Stomach (tissue), 19 donors: Measurements from ENCODE around the gene SMG9. TPM values are rescaled to one million over a fixed set of nuclear protein-coding genes. Genes with fewer than 3 reads are reported as not detected.
A peak's percentile ranks its signal among the peaks of the same experiment; 100 is the strongest.

Experiments
- DNase-seq, 2 donors: peaks; one replicate each; pipeline versions ENCODE4 v3.0.0 to v3.0.0-alpha.2; 2013 to 2019
- H3K27ac ChIP-seq, 5 donors: fragments of 200-600 bp in 4 of 5; sonication (generic) in 4 of 5; one replicate each; pipeline ENCODE4 v1.5.1; 2013 to 2019; ENCODE audit warnings: mild to moderate bottlenecking in 1 of 5, moderate library complexity in 1 of 5
- H3K27me3 ChIP-seq, 3 donors: fragments of 200-600 bp; sonication (generic); one replicate each; pipeline ENCODE4 v1.5.1; 2017 to 2019; ENCODE audit warnings: mixed run types in 1 of 3
- H3K36me3 ChIP-seq, 4 donors: fragments of 200-600 bp; sonication (generic); 1 replicate in 3 of 4; 2 replicates in 1 of 4; pipeline ENCODE4 v1.5.1; 2016 to 2019
- H3K4me1 ChIP-seq, 4 donors: fragments of 200-600 bp; sonication (generic); one replicate each; pipeline ENCODE4 v1.5.1; 2016 to 2019
- H3K4me3 ChIP-seq, 4 donors: fragments of 200-600 bp; sonication (generic) in 3 of 4; one replicate each; pipeline ENCODE4 v1.5.1; 2016 to 2019; ENCODE audit warnings: mild to moderate bottlenecking in 1 of 4
- H3K9me3 ChIP-seq, 4 donors: fragments of 200-600 bp; sonication (generic); one replicate each; pipeline ENCODE4 v1.5.1; 2016 to 2019
- CTCF ChIP-seq, 7 experiments: fragments of 450-650 bp in 4 of 7; fragments of 200-600 bp in 3 of 7; sonication (generic) in 3 of 7; IDR thresholded peaks; one replicate each; pipeline ENCODE4 v1.5.1; 2016 to 2019; ENCODE audit warnings: antibody characterized with exemption in 7 of 7, control low read depth in 2 of 7, mild to moderate bottlenecking in 1 of 7
- EP300 ChIP-seq: sonication (generic); formaldehyde crosslinking; IDR thresholded peaks from one replicate; pipeline ENCODE4 v1.6.1; 2017; ENCODE audit warnings: antibody characterized with exemption
- POLR2A ChIP-seq, 4 donors: fragments of 450-650 bp; IDR thresholded peaks; one replicate each; pipeline ENCODE4 v1.6.1; 2016; ENCODE audit warnings: antibody characterized with exemption in 4 of 4, control low read depth in 2 of 4, mild to moderate bottlenecking in 1 of 4, moderate library complexity in 1 of 4
- POLR2AphosphoS5 ChIP-seq, 3 donors: sonication (generic); formaldehyde crosslinking; IDR thresholded peaks; one replicate each; pipeline ENCODE4 v1.6.1; 2016; ENCODE audit warnings: antibody characterized with exemption in 3 of 3
- WGBS, 5 donors: extraction: QIAGEN DNeasy Blood & Tissue Kit in 3 of 5; methylation state at CpG; one replicate each; pipeline versions ENCODE4 v1.1.5 to v1.1.7; 2013 to 2018; 5-methylcytosine and 5-hydroxymethylcytosine counted together
- intact Hi-C: fragments of 100-400 bp; cut with DNase I; formaldehyde crosslinking; loops from one replicate; pipeline ENCODE4 v1.15.1; 2023; ENCODE audit warnings: low total_unique reads
- long read RNA-seq, 10 donors: transcript quantifications; one replicate each; lab custom pipeline, GENCODE V29; 2026
- polyA plus RNA-seq, 3 donors: library from polyadenylated mRNA; stranded (reverse); fragments of 200-250 nt; gene quantifications; one replicate each; pipeline ENCODE4 v1.2.3, GENCODE V29; 2013
- total RNA-seq, 5 donors: library from RNA; depleted of rRNA; stranded (reverse); fragments of >200 nt; gene quantifications; one replicate each; pipeline versions ENCODE4 v1.1.0 to v1.2.3, GENCODE V29; 2014 to 2016
- donor health status: healthy with polysubstance abuse.
- donor health status: Bipolar disorder and iron deficiency.
- donor health status: healthy.

The SMG9 gene
- 10 to 100 TPM in 3 of 5 donors, 1 to 10 TPM in 2; 3.5 to 59.4 (median 11.3) TPM for total RNA-seq
- polyA plus RNA-seq, result 10 to 100 TPM; 11.8 to 27.9 (median 22.1) TPM
- long read RNA-seq, donor 1, result 0 reads
- long read RNA-seq, donor 2, full-length matches to known transcripts, result 8 of 8 reads
- long read RNA-seq, donor 2, partial matches to known transcripts, result 0 of 8 reads
- long read RNA-seq, donor 2, other reads (novel, unspliced or antisense), result 0 of 8 reads
- long read RNA-seq, donor 3, full-length matches to known transcripts, result 6 of 6 reads
- long read RNA-seq, donor 3, partial matches to known transcripts, result 0 of 6 reads
- long read RNA-seq, donor 3, other reads (novel, unspliced or antisense), result 0 of 6 reads
- long read RNA-seq, donor 4, full-length matches to known transcripts, result 1 of 1 reads
- long read RNA-seq, donor 4, partial matches to known transcripts, result 0 of 1 reads
- long read RNA-seq, donor 4, other reads (novel, unspliced or antisense), result 0 of 1 reads
- long read RNA-seq, donor 5, full-length matches to known transcripts, result 6 of 6 reads
- long read RNA-seq, donor 5, partial matches to known transcripts, result 0 of 6 reads
- long read RNA-seq, donor 5, other reads (novel, unspliced or antisense), result 0 of 6 reads
- long read RNA-seq, donor 6, full-length matches to known transcripts, result 9 of 16 reads
- long read RNA-seq, donor 6, partial matches to known transcripts, result 7 of 16 reads
- long read RNA-seq, donor 6, other reads (novel, unspliced or antisense), result 0 of 16 reads
- long read RNA-seq, donor 7, partial matches to known transcripts, result 0 of 3 reads
- long read RNA-seq, donor 7, other reads (novel, unspliced or antisense), result 0 of 3 reads
- long read RNA-seq, donor 8, full-length matches to known transcripts, result 5 of 11 reads
- long read RNA-seq, donor 8, partial matches to known transcripts, result 6 of 11 reads
- long read RNA-seq, donor 8, other reads (novel, unspliced or antisense), result 0 of 11 reads
- long read RNA-seq, donor 9, full-length matches to known transcripts, result 2 of 2 reads
- long read RNA-seq, donor 9, partial matches to known transcripts, result 0 of 2 reads
- long read RNA-seq, donor 9, other reads (novel, unspliced or antisense), result 0 of 2 reads
- long read RNA-seq, donor 10, full-length matches to known transcripts, result 2 of 2 reads
- long read RNA-seq, donor 10, partial matches to known transcripts, result 0 of 2 reads
- long read RNA-seq, donor 10, other reads (novel, unspliced or antisense), result 0 of 2 reads

GRCh38 chr19:43754503-43755255, at the start of gene SMG9:
TSS of gene SMG9 (minus strand) at chr19:43754962. CDS start at chr19:43750741, 4,221 bp downstream.
- peak; percentile 99 for DNase-seq
- no peak for TF ChIP-seq EP300
- TF ChIP-seq CTCF (IDR thresholded peaks at IDR 0.05), result no peak
- peak in 2 of 4 donors; percentile 52 to 78 for TF ChIP-seq POLR2A (IDR thresholded peaks at IDR 0.05)
- peak; percentile 73 to 95 (median 90) for TF ChIP-seq POLR2AphosphoS5 (IDR thresholded peaks at IDR 0.05)
- intact Hi-C loops, result no loop called here
- peak within 1 kb of the TSS; percentile 53 to 74 (median 66) for H3K4me3 ChIP-seq
- no peaks in the 10 kb centered on the region for H3K9me3 ChIP-seq
- no peaks in the 10 kb centered on the region for H3K27me3 ChIP-seq
- peak within 1 kb of the TSS; percentile 96 to 99 (median 99) for H3K27ac ChIP-seq
- peaks cover 11 to 23% (median 22%) of the 10 kb centered on the region in 4 donors for H3K36me3 ChIP-seq
- peaks cover 26 to 56% (median 37%) of the 10 kb centered on the region in 4 donors for H3K4me1 ChIP-seq
- 0 to 1% (median 0%) methylated on average over 67 to 79 of the region's 79 CpGs for WGBS, 5 donors

- WGBS, 5 donors, result 43 to 58% (median 55%) methylated on average over 2 of the region's 2 CpGs
- H3K9me3 ChIP-seq, result no peaks in the 10 kb centered on the region
- H3K36me3 ChIP-seq, result no peaks in the 10 kb centered on the region
- H3K4me3 ChIP-seq, result no peak overlapping the region
- intact Hi-C loops, result no loop called here
- H3K27me3 ChIP-seq, result peaks cover 0 to 29% (median 0%) of the 10 kb centered on the region in 3 donors
- H3K4me1 ChIP-seq, result peaks cover 0 to 4% (median 2%) of the 10 kb centered on the region in 4 donors
- TF ChIP-seq POLR2AphosphoS5 (IDR thresholded peaks at IDR 0.05) (no peak), EP300 (no peak), CTCF (IDR thresholded peaks at IDR 0.05) (no peak), POLR2A (IDR thresholded peaks at IDR 0.05) (no peak)
- H3K27ac ChIP-seq, result no peak overlapping the region
- no peak for DNase-seq
Measured at GRCh38 chr19:43804432-43804831, 49.7 kb upstream of the SMG9 start.

GRCh38 chr19:43802216-43802951, 47.6 kb upstream of the SMG9 start, which contains the start of gene LYPD5:
TSS of gene LYPD5 (minus strand) at chr19:43802447. CDS start at chr19:43802380, 67 bp downstream.
- peaks cover 0 to 44% (median 8%) of the 10 kb centered on the region in 3 donors for H3K27me3 ChIP-seq
- H3K36me3 ChIP-seq, result no peaks in the 10 kb centered on the region
- no peaks in the 10 kb centered on the region for H3K9me3 ChIP-seq
- H3K4me3 ChIP-seq, result no peak within 1 kb of the TSS
- 52 to 59% (median 55%) methylated on average over 12 of the region's 12 CpGs for WGBS, 5 donors
- intact Hi-C loops, result no loop called here
- H3K27ac ChIP-seq, result no peak within 1 kb of the TSS
- no peak for DNase-seq
- peaks cover 6 to 20% (median 15%) of the 10 kb centered on the region in 4 donors for H3K4me1 ChIP-seq
- TF ChIP-seq POLR2A (IDR thresholded peaks at IDR 0.05) (no peak), CTCF (IDR thresholded peaks at IDR 0.05) (no peak), POLR2AphosphoS5 (IDR thresholded peaks at IDR 0.05) (no peak), EP300 (no peak)
